CD4-positive, alpha-beta T cell treated with Interferon alpha-2 for 1 hour (primary cell): ENCODE measurements around the gene PCCA.

ENCODE experiments used
- DNase-seq, 2 donors: peaks; one replicate each; pipeline ENCODE4 v3.0.0-alpha.2; 2020 to 2022

PCCA gene

GRCh38 chr13:100436099-100436498 is 347.2 kb downstream of the PCCA start:
- no peak for DNase-seq

- no peak for DNase-seq
Observed at GRCh38 chr13:100438059-100438788, 349.3 kb downstream of the PCCA start.

GRCh38 chr13:100439247-100439970 is 350.5 kb downstream of the PCCA start:
- DNase-seq = no peak

GRCh38 chr13:100440751-100441425 is 352.0 kb downstream of the PCCA start:
- DNase-seq = no peak

- peak in 1 of 2 donors; percentile 2 for DNase-seq
Observed at GRCh38 chr13:100442095-100442832, 353.4 kb downstream of the PCCA start.

GRCh38 chr13:100443278-100443997 is 354.5 kb downstream of the PCCA start:
- no peak for DNase-seq

- no peak for DNase-seq
Observed at GRCh38 chr13:100443998-100444328, 355.1 kb downstream of the PCCA start.

GRCh38 chr13:100447831-100448230 is 358.9 kb downstream of the PCCA start:
- no peak for DNase-seq

GRCh38 chr13:100451923-100452322 is 363.0 kb downstream of the PCCA start:
- no peak for DNase-seq

- no peak for DNase-seq
Observed at GRCh38 chr13:100454876-100455275, 366.0 kb downstream of the PCCA start.

GRCh38 chr13:100458673-100459072 is 369.8 kb downstream of the PCCA start:
- no peak for DNase-seq

GRCh38 chr13:100459747-100460146 is 370.9 kb downstream of the PCCA start:
- no peak for DNase-seq

GRCh38 chr13:100460266-100460665 is 371.4 kb downstream of the PCCA start:
- no peak for DNase-seq

- DNase-seq = no peak
Observed at GRCh38 chr13:100460791-100461190, 371.9 kb downstream of the PCCA start.

GRCh38 chr13:100461309-100462030 is 372.6 kb downstream of the PCCA start:
- no peak for DNase-seq

- DNase-seq = no peak
Observed at GRCh38 chr13:100464006-100464405, 375.1 kb downstream of the PCCA start.

GRCh38 chr13:100465558-100465957 is 376.7 kb downstream of the PCCA start:
- no peak for DNase-seq

GRCh38 chr13:100470866-100471505 is 382.1 kb downstream of the PCCA start:
- DNase-seq = no peak

- no peak for DNase-seq
Observed at GRCh38 chr13:100473087-100473486, 384.2 kb downstream of the PCCA start.

GRCh38 chr13:100473501-100474044 is 384.7 kb downstream of the PCCA start:
- DNase-seq = no peak

GRCh38 chr13:100476963-100477362 is 388.1 kb downstream of the PCCA start:
- no peak for DNase-seq
